ENCODE results near the gene DBN1.
"Not testable (repeated sequence)": the region's sequence is repeated elsewhere in the genome, so short reads cannot be mapped to it uniquely, and the experiment has no call there.

DBN1 gene

DNA sequence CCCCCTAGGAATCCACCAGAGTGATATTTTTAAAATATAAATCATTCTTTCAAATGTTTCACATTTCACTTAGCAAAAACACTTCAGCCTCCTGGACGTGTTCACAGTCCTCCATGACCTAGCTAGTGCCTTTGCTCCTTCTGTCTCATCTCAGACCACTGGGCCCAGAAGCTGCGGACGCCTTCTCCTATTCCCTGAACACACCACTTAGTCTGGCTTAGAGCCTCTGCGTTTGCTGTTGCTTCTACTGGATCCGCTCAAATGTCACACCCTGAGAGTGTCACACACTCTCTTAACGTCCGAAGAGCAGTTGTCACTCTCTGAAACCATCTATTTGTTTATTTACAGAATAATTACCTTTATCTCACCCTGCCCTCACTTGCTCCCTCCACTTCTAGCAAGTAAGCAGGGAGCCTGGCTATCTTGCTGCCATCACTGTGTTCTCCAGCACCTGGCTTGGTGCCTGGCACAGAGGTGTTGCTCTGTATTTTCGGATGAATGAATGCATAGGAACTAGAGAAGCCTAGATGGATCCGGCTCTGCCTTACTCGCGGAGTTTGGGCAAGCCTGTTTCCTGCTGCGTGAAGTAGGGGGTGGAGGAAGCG, 48.1 kb downstream of the DBN1 start:
- H3K4me3 ChIP-seq (ENCODE audit: low read depth, low read length): peak overlapping the region; percentile 69
- POLR2A ChIA-PET: interaction anchor here (0.6 to 0.9 kb wide), 2 partner anchors 9 to 52 kb away, joined by 3 read pairs; no protein-coding TSS in a partner anchor
- TF ChIP-seq, protein P1, sequence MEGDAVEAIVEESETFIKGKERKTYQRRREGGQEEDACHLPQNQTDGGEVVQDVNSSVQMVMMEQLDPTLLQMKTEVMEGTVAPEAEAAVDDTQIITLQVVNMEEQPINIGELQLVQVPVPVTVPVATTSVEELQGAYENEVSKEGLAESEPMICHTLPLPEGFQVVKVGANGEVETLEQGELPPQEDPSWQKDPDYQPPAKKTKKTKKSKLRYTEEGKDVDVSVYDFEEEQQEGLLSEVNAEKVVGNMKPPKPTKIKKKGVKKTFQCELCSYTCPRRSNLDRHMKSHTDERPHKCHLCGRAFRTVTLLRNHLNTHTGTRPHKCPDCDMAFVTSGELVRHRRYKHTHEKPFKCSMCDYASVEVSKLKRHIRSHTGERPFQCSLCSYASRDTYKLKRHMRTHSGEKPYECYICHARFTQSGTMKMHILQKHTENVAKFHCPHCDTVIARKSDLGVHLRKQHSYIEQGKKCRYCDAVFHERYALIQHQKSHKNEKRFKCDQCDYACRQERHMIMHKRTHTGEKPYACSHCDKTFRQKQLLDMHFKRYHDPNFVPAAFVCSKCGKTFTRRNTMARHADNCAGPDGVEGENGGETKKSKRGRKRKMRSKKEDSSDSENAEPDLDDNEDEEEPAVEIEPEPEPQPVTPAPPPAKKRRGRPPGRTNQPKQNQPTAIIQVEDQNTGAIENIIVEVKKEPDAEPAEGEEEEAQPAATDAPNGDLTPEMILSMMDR (IDR thresholded peaks at IDR 0.05; ENCODE audit: insufficient read depth, low read length, missing control alignments): no peak
- CTCF ChIA-PET: interaction anchor here (1.3 to 6.0 kb wide), 6 partner anchors 10 to 35 kb away, joined by 3 to 47 read pairs (median 9); no protein-coding TSS in a partner anchor
- DNase-seq (ENCODE audit: low read depth, low spot score): no peak

DNA sequence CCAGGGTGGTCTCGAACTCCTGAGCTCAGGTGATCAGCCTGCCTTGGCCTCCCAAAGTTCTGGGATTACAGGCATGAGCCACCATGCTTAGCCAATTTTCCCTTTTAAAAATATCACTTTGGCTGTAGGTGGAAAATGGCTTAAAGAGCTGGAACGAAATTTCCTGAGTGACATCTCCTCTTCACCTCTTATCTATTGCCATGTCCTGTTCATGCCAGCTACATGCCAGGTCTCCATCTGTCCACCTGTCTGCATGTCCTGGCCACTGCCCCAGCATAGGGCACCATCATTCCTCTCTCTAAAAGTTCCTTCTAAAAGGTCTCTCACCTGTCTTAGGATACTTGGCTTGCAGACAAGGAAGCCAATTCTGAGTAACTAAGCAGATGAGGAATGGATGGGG, 49.8 kb downstream of the DBN1 start:
- DNase-seq (ENCODE audit: low read depth, low spot score): no peak
- no peak overlapping the region for H3K4me3 ChIP-seq (ENCODE audit: low read depth, low read length)
- CTCF ChIA-PET: interaction anchor here (1.3 to 5.2 kb wide), 5 partner anchors 20 to 115 kb away, joined by 4 to 33 read pairs (median 5); no protein-coding TSS in a partner anchor
- POLR2A ChIA-PET: no interaction called here
- TF ChIP-seq, protein P1 (IDR thresholded peaks at IDR 0.05; ENCODE audit: insufficient read depth, low read length, missing control alignments): no peak

DNA sequence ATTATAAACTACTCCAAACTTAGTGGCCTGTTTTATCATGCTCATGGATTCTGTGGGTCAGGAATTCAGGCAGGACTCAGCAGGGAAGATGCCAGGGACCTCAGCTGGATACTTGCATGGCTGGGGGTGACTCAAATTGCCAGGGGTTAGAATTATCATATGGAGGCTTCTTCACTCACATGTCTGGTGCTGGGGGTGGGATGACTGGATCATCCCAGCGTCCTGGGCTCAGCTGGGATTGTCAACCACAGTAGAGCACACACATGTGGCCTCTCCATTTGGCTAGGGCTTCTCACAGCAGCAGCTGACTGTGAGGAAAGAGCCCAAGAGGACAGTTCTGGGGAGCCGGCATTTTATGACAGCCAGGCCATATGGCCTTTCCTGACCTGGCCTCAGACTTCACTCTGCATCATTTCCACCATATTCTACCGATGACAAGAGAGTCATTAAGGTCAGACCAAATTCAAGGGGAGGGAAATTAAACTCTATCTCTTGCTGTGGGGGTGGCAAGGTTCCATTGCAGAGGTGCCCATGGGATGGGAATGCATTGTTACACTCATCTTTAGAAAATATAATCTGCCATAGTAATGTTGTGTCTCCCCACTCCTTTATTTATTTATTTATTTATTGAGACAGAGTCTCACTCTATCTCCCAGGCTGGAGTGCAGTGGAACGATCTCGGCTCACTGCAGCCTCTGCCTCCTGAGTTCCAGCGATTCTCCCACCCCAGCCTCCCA, 52.2 kb downstream of the DBN1 start:
- TF ChIP-seq, protein P1 (IDR thresholded peaks at IDR 0.05; ENCODE audit: insufficient read depth, low read length, missing control alignments): no peak
- no peak overlapping the region for H3K4me3 ChIP-seq (ENCODE audit: low read depth, low read length)
- POLR2A ChIA-PET: no interaction called here
- no peak for DNase-seq (ENCODE audit: low read depth, low spot score)
- CTCF ChIA-PET: interaction anchor here (5.2 kb wide), 1 partner anchor 18 kb away, joined by 33 read pairs; no protein-coding TSS in a partner anchor

DNA sequence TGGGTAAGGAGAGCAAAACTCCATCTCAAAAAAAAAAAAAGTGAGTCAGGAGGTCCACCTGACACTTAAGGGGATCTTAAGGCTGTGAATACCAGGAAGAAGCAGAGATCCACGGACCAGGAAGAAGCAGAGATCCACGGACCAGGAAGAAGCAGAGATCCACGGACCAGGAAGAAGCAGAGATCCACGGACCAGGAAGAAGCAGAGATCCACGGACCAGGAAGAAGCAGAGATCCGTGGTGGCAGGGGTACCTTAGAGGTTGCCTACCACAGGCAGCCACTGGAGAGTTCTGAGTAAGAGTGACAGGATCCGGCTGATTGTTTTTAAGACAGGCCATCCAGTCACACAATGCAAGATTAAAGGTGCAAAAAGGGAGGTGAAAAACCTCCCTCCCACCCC, 53.0 kb downstream of the DBN1 start:
- DNase-seq (ENCODE audit: low read depth, low spot score); POLR2A ChIA-PET; H3K4me3 ChIP-seq (ENCODE audit: low read depth, low read length): not testable (repeated sequence)
- CTCF ChIA-PET: interaction anchor here (5.2 kb wide), 1 partner anchor 17 kb away, joined by 33 read pairs; no protein-coding TSS in a partner anchor

DNA sequence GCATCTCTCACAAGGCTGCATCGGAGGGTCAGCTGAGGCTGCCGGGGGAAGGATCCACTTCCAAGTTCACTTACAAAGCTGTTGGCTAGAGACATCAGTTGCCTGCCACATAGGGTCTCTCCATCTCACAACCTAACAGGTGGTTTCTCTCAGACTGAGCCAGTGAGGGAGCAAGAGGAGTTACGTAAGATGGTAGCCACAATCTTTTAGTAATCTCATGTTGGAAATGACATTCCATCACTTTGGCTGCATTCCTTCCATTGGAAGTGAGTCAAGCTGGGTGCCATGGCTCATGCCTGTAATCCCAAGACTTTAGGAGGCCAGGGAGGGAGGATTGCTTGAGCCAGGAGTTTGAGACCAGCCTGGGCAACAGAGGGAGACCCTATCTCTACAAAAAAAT, 54.4 kb downstream of the DBN1 start:
- H3K4me3 ChIP-seq (ENCODE audit: low read depth, low read length): no peak overlapping the region
- TF ChIP-seq, protein P1 (IDR thresholded peaks at IDR 0.05; ENCODE audit: insufficient read depth, low read length, missing control alignments): no peak
- CTCF ChIA-PET: interaction anchor here (0.8 to 7.6 kb wide), 5 partner anchors 16 to 76 kb away, joined by 3 to 94 read pairs (median 3); partner anchors contain the start of gene PFN3
- POLR2A ChIA-PET: interaction anchor here (0.6 to 0.7 kb wide), 2 partner anchors 20 to 96 kb away, joined by 3 to 4 read pairs; no protein-coding TSS in a partner anchor
- DNase-seq (ENCODE audit: low read depth, low spot score): no peak

DNA sequence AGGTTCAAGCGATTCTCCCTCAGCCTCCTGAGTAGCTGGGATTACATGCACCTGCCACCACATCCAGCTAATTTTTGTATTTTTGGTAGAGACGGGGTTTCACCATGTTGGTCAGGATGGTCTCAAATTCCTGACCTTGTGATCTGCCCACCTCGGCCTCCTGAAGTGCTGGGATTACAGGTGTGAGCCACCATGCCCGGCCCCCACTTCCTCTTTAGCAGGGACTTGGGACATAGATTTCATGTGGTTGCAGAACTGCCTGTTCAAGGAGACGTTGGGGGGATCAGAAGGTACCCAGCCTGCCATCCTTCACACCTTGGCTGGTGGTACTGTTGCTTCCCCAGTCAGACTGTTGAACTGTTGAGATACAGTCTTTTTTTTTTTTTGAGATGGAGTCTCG, 56.4 kb downstream of the DBN1 start:
- ChIA-PET POLR2A (interaction anchor here (1.0 kb wide), 1 partner anchor 9 kb away, joined by 3 read pairs; no protein-coding TSS in a partner anchor), CTCF (interaction anchor here (0.9 to 7.6 kb wide), 4 partner anchors 14 to 108 kb away, joined by 3 to 94 read pairs (median 10); partner anchors contain the start of gene PFN3)
- not testable (repeated sequence) for H3K4me3 ChIP-seq (ENCODE audit: low read depth, low read length); DNase-seq (ENCODE audit: low read depth, low spot score)

DNA sequence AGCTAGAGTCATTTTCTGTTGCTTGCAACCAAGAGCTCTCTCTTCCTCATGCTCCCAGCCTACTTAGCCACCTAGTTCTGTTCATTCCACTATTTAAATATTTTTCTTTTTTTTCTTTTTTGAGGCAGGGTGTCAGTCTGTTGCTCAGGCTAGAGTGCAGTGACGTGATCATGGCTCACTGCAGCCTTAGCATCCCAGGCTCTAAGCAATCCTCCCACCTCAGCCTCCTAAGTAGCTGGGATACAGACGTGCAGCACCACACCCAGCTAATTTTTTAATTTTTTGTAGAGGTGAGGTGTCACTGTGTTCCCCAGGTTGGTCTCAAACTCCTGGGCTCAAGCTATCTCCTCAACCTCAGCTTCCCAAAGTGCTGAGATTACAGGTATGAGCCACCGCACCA, 59.0 kb downstream of the DBN1 start:
- TF ChIP-seq, protein P1 (IDR thresholded peaks at IDR 0.05; ENCODE audit: insufficient read depth, low read length, missing control alignments): no peak
- H3K4me3 ChIP-seq (ENCODE audit: low read depth, low read length): no peak overlapping the region
- DNase-seq (ENCODE audit: low read depth, low spot score): no peak
- POLR2A ChIA-PET: interaction anchor here (1.4 kb wide), 1 partner anchor 12 kb away, joined by 4 read pairs; the partner anchor contains the start of gene GRK6
- CTCF ChIA-PET: interaction anchor here (1.3 to 7.6 kb wide), 6 partner anchors 11 to 105 kb away, joined by 3 to 94 read pairs (median 5); partner anchors contain the start of genes GRK6 and PFN3

Data from AG04449 (cell line).